ENCODE results near the gene USP3.
A peak's percentile ranks its signal among the peaks of the same experiment; 100 is the strongest.

USP3 gene

DNA sequence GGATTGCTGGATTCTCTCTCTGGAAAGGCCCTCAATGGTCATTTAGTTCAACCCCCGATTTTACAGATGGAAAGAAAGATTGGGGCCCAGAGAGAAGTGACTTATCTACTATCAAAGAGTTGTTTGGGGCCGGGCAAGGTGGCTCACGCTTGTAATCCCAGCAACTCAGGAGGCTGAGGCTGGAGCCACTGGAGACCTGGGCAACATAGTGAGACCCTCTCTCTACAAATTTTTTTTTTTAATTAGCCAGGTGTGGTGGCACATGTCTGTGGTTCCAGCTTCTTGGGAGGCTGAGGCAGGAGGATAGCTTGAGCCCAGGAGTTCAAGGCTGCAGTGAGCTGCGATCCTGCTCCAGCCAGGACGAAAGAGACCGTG is 5.2 kb upstream of the USP3 start:
- no peak for DNase-seq

DNA sequence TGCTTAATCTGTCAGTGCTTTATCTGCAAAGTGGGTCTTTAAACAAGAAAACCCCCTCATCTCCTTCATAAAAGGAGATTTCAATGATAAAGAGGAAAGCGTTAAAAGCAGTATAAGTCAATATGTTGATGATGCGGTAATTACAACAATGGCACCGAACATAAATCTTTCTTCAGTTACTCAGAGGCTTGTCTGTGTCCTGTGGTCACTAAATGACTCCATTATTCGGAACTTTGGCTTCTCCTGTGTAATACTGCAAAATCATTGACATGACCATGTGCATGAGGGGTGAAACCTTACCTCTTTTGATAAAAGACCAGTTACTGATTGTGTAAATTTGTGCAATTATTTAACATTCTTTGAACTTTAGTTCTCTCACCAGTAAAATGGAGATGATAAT is 4.8 kb upstream of the USP3 start:
- no peak for DNase-seq

DNA sequence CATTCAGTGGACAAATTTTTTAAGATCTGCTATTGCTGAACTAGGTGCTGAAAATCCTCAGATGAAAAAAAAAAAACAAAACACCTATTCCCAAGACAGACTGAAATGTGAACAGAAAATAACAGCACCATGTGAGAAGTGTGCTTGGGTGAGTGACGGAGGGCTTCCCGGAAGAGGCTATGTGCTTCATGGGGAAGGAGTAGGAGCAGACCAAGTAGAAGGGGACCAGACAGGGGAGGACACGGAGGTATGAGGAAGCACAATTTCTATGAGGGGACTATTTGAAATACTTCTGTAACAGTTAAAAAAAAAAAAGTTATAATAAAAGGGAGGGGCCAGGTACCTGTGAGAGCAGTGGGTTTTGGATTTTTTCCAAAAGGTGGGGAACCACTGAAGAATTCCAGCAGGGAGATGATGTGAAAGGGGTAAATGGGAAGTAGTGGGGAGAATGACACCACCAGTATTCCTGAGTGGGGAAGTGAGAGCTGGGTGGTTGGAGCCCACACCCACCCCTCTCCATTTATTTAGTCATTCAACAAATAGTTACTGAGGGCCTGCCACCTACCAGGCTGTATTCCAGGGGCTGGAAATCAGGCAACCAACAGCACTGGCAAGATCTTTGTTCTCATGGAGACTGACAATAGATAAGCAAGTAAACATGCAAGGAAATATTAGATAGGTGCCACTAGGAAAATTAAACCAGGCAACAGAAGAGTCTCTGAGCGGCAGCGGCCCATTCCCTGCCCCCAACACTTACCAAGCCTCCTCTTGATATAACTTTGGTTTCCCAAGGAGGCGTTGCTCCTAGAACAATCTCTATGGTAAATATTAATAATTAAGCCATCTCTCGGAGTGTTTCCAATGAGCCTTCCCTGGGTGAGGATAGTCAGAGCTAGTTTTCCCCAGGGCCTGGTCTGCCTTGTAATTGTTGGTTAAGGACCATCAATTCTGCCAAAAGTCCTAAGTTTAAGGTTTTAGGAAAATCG is 3.8 kb upstream of the USP3 start:
- DNase-seq, result no peak

DNA sequence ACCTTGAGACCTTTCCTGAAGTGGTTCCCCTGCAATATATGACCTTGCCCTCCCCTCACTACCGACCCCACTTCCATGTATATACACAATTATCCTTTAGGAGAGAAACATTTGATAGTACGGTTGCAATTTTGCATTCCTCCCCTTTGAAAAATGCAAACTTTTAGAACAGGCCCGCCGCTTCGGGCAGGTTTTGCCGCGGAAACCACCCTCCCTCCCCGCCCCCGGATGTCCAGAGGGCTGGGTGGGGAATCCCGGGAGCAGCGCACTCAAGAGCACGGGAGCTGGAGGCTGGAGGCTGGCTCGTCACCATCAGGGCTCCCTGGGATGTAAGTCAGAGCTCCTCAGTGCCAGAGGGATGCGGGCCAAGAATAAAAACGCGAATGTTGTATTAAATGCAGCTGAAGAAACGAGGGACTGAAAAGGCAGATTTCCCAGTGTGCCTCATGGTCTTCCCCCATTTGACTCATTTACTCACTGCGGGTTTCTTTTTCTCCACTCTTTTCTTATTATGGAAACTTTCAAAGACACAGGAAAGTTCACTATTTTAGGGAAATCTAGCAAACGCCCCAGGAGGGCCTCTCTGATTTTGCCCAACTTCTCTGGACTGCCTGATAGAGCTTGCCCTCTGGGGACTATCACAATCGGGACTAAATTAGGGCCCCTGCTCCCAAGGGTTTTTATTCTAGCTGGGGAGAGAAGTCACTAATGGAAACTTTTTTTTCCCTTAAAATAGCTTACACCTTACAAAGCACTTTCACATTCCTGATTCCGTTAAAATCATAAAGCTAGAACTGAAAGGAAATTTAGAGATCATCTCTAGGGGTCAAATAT is 2.9 kb upstream of the USP3 start:
- peak; percentile 55 for DNase-seq

DNA sequence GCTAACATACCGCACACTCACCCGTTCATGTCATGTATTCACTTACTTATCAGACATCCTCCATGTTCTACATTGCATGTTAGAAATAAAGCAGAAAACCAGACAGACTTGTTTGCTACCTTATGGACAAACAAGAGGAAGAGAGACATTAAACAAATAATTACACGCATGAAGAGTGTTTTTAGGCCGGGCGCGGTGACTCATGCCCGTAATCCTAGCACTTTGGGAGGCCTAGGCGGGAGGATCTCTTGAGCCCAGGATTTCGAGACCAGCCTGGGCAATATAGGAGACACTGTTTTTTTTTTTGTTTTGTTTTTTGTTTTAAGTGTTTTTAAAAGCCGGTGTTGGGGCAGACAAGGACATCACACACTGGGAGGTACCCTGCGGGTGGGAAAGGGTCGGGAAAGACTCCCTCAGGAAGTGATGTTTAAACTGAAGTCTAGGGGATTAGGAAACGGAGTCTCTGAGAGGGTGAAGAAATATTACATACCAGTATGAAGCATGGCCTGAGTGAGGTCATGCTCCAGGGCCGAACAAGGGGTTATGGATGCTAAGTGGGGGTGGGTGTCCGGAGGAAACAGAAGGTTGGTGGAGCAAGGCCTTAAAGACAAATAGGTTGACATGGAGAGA is 2.1 kb upstream of the USP3 start:
- DNase-seq, result no peak

DNA sequence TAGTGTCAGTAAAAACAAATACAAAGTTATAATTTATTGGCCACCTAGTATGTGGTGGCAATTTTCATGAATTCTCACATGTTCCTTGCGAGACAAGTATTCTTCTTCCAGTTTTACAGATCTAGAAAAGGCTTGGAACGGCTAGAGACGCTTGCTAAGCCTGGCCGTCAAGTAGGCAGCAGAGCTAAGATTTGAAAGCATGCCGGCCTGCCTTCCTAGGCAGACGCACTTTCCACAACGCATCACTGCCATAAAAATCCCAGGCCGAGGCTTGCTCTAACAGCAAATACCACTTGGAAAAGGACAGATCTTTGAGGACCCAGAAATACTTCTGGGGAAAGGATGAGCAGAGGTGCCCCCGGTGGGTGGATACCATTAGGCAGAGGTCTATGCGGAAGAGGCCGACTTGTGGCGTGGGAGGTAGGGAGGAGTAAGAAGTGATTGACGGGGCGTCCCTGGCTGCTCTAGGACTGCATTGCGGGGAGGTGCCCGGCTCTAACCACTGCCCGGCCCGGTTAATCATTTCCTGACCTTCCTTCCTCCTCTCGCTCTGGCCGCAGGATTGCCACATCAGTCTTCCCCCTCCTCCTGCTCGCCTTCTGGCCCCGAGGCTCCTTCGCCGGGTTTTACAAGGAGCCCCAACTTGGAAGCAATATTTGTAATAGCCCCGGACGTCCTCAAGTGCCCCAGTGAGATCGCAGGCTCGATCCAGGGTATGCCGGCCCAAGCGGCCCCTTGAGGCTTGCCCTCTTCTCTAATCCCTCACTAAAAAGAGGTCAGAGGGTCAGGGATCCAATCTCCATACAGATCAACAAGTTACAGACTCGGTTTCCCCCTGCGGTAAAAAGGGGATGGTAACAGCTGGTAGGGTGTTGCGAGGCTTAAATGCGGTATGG is 1.3 kb upstream of the USP3 start:
- DNase-seq, result peak; percentile 86

DNA sequence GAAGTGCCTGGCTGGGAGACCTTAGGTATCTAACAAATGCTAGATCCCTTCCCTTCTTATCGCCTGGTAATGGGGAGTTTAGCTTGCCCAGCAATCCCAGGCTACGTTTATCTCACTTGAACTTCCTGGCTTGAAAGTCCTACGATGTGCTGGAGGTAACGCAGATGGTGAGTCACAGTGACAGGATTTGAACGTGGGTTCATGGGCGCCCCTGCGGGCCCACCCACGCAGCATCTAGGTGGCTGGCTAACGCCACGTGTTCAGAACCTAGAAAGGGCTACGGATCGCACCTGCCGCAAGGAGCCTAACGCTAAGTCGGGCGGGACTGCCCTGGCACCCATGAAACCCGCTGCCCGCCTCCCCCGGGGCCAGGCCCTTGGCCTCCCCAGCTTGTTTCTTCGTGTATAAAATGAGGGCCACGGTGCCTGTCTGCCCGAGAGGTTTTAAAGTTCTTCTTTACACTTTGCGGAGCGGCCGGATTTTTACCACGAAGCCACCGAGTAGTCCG is 600 bp upstream of the USP3 start:
- peak; percentile 89 for DNase-seq

DNA sequence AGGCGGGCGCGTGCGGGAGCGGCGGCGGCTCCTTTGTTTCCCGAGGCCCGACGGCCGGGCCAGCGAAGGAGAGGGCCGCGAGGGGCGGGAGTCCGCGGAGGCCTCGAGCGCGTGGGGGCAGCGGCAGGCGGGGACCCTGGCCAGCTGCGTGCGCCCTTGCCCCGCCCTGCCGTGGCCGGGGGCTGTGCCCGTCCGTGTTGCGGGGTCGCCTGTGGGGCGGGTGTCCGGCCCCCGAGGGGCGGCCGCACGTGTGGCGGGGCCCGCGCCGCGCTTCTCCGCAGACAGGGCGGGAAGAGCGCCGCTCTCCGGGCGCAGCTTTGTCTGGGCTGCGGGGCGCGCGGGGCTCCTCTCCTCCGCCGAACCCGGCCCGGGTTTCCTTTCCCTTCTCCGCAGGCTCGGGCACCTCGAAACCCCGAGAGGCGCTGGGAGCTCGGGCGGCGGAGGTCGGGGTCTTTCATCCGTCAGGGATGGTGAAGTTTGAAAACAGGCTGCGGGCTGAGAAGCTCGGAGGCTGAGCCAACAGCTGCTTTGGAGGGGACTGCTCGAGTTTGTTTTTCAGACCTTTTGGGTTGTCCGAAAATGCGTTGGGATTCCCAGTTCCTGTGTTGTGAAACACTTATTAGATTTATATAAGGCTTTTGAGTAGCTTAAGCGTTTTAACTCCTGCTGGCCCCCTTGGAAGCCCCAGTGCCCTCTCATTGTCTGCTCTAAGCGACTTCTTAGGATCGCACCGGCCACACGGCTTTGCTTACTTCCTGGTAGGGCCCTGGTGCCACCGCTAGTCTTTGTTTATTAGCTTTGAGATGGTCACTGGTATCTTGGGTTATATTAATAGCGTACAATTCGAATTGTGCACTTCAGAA is 817 bp downstream of the USP3 start:
- DNase-seq, result peak; percentile 60

DNA sequence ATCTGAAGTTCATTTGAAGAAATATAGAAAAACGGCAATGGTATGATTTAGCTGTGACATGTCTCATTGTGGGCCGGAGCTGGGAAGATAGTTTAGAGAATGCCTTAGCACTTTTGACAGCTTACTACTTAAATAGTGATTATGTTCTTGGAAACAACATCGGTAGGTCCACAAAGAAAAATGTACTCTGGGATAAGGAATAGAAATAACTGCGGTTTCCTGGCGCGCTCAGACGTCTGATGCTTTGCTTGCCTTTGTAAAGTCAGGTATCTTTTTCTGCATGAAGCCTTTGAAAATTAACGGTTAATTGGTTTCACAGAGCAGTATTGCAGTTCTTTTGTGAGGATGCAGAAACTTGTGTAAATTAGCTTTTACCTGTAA is 1.4 kb downstream of the USP3 start:
- no peak for DNase-seq

DNA sequence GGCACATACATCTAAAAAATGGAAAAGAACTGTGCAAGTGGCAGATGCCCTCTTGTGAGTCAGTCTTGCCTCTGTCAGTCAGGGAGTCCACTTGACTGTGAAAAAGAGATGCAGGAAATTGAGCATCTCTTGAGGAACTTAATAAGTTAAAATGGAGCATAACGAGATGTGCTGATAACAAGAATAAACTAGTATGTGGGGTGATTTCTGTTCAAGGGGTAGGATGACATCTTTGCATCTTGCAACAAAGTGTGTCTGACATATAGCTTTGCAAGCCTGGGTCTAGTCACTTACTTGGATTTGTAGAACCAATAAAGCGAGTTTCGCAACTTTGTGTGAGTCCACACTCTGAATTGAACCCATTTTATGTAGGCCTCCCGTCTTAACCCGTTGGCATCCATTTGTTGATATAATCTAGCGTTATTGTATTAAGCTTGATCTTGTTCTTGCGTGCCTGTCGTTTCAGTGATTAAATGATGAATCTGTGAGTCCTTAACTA is 2.2 kb downstream of the USP3 start:
- DNase-seq, result peak; percentile 57

DNA sequence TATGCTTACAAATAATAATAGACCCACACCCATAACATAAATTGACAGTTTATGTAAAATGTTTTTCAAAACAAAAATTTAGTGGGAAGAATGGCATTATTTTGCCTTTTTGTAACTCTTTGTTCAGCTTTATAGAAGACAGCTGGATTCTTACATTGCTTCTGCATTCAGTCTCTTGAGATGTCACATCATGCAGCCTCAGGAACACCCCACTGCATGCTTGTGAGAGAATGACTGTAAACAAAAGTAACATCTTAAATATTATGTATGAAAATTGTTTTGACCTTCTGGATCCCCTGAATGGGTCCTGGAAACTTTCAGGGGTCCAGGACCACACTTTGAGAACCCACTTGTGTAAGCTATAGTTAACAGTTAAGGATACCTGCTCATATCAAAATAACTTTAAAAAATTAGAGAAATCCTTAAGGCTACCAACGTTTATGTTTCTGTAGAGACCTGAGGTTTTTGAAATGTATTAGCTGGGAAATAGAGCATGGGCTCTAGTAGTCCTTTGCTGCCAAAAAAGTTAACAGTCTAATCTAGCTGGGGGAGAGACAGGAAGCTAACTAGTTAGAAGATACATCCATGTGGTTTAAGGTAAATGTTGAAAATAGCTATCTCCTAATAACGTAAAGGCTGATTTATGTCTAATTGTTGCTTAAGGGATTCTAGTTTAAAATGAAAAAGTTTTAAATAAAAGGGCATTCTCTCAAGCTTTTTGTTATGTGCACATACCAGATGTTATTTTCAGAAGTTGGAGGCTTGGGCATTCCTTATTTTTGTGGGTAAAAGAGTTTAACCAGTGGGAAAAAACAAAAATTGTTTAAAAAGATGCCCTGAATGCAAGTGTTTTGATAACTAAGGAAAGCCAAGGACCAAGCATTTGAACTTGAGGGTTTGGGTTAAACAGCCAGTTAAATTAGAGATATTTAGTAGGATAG is 3.8 kb downstream of the USP3 start:
- DNase-seq, result no peak

DNA sequence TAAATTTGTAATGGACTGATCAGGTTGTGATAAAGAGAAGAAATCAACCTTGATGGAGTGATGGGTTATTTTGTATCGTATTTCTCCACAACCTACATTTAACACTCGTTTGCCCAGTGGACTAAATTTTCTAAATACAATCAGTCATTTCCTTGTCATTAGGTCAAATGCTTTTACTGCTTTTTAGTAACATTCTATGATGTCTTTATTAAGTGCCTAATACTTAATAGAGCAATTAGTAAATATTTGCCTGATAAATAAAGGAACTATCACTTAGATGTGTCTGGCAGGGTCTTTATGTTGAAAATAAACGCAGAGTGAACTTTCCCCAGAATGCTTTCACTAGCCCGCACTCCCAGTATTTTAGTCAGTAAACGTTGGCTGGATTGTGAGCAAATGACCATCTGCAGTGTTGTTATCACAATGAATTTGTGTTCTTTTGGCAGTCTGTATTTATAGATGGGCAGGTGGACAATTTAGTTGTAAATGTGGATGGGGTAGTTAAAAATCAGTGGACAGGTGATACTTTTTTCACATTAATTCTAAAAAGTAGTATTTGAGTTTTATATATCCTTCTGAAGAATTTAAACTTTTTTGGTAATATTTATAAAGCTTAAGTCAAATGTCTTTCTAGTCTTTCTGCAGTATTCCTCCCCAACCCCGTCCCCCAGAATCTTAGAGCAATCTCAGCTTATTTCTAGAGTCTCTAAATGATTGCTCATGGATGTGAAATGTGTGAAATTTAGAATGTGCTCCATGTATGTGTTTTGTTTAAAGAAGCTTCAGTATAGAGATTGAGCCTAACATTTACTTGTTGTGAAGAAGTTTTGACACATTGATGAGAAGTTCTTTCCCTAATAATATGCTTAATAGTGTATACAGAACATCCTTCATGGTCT is 4.9 kb downstream of the USP3 start:
- DNase-seq, result no peak

DNA sequence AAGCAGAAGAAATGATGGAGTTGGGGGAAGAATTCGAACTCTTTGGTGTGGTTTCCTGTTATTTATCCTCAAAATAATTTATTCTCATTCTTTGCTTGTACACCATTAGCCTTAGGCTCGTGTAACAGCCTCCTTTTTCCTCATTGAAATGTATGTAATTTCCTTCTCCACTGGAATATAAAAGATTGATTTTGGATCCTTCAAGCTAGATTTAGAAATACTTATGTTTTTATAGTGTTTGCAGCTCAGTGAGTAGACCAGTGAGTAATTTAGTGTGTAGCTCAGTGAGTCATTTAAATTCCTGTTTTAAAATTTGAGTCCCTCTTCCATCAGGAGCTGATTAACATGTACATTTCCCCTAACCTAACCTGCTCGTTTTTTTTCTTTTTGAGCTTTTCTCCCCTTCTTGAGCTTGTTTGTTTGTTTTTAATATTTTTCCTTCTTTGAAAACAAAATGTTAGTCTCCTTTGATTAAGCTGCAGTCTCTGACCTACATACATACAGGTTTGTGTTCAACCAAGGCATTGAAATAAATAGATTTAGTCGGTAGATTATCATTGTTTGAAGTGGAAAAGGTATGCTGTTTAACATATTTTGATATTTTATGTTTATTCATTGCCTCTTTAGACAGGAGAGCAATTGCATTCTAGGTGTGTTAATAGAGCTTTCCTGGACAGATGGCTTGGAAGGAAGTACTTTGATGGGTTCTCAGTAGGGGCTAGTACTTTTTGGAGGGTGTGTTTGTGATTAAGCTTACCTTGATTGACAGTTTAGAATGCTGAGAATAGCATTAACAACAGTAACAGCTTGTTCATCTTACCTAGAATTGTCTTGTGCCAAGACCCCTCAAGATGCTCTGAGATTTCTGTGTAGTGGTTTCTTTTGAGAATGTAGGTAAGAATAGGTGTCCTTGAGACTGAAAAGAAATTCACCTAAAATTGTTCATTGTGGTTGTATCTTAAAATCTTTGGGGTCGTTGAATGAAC is 5.9 kb downstream of the USP3 start:
- DNase-seq, result no peak

DNA sequence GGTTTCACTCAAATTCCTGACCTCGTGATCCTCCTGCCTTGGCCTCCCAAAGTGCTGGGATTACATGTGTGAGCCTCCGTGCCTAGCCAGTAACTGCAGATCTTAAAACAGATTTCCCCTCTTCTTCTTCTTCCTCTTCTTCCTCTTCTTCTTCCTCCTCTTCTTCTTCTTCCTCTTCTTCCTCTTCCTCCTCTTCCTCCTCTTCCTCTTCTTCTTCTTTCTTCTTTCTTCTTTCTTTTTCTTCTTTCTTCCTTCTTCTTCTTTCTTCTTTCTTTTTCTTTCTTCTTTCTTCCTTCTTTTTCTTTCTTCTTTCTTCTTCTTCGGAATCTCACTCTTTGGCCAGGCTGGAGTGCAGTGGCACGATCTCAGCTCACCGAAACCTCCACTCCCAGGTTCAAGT is 7.8 kb downstream of the USP3 start:
- no peak for DNase-seq

DNA sequence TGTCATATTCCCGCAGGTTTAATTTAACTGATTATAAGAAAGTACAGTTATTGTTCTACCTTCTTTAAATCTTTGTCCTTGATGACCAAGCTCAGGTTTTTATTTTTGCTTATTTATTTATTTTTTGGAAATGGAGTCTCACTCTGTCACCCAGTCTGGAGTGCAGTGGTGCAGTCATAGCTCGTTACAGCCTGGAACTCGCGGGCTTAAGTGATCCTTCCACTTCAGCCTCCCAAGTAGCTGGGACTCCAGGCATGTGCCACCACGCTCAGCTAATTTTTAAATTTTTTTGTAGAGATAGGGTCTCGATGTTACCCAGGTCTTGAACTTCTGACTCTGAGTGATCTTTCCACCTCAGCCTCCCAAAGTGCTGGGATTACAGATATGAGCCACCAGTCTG is 8.9 kb downstream of the USP3 start:
- DNase-seq, result no peak

DNA sequence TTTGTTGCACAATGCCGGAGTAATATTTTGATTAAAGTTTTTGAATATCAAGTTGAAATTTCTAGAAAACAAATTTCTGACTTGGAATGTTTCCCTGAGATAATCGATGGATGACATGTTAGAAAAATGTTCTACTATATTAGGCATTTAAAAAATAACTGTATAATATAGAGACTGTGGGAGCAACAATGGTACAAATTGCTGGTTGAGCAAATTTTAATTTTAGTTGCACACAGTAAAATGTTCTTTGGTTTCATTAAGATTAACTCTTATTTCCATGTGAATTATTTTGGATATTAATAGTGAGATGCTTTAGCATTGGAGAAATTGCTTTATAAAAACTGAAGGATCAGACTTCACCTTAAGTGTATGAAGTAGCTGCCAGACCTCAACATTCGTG is 9.3 kb downstream of the USP3 start:
- DNase-seq, result no peak

DNA sequence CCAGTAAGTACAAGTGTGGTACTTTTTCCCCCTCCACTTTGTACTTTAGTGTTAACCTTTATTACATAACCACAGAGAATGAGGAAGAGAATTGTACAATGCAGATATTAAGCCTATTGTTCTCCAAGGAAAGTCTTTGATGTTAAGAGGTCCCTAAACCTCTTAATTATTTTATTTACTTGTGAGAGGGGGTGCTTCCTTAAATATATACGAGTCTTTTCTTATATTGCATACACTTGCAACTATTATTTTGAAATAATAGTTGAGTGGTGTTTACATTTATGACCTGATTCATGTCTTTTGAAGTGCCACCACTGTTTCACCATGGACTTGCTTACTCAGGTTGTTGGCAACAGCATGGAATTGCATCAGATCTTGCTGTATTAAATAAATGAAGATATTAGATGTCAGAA is 10.1 kb downstream of the USP3 start:
- no peak for DNase-seq

Measured in CD4-positive, alpha-beta T cell treated with Interleukin-10 for 1 hour (primary cell).